Skin of body (tissue), 2 donors: ENCODE measurements around the gene GLP2R. TPM values are rescaled to one million over a fixed set of nuclear protein-coding genes. Genes with fewer than 3 reads are reported as not detected.
"Not testable (repeated sequence)": the region's sequence is repeated elsewhere in the genome, so short reads cannot be mapped to it uniquely, and the experiment has no call there.

Source experiments
- DNase-seq: peaks from one replicate; lab custom pipeline; 2025; lab: John Stamatoyannopoulos, UW
- total RNA-seq: library from RNA; depleted of rRNA; stranded (reverse); fragments of >200 nt; gene quantifications from one replicate; pipeline ENCODE4 v1.2.3, GENCODE V29; 2014

The GLP2R gene
- total RNA-seq, 1 donor from 2014 or later, result 0.30 TPM

DNA sequence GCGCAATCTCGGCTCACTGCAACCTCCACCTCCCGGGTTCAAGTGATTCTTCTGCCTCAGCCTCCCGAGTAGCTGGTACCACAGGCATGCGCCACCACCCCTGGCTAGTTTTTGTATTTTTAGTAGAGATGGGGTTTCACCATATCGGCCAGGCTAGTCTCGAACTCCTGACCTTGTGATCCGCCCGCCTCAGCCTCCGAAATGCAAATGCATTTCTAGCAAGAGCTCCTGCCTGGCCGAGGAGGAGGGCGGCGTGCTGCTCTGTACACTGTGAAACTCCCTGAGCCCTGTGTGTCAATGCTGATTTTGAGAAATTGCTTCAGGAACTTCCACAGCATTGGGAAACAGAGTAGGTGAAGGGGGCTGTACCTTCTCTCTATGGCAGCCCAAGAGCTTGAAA, 95.5 kb downstream of the GLP2R start:
- DNase-seq, result not testable (repeated sequence)

DNA sequence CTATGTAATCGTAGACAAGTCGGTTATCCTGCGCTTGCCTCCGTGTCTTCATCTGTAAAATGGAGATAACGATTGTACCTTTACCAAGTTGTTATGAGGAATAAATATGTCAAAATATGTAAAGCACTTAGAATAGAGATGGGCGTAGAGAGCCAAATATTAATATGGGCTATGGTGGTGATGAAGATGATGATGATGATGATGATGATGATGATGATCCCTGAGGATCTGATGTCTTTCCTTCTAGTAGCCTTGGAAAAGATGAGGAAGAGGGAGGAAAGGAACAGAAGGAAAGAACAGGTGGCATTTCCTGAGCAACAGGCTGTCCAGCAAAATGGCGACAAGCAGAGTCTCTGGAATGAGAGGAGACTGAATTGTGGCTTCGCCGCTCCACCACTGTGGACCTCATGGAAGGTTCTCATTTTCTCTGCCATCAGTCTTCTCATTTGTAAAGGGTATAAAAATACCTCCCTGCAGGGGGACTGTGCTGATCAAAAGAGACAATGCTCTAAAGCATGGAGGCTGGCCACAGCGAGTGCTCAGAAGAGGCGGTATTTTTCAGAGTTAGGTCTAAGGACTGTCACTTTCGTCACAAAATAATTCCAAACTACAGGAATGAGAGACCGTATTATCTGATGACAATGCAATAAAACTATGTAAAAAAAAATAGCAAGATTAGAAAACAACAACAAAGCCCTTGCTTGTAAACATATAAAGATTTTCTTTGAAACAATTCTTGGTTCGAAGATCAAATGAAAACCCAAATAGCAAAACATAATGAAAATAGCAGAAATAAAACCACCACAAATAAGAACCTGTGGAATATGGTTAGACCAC, 96.5 kb downstream of the GLP2R start:
- DNase-seq, result no peak

- DNase-seq, result peak; percentile 81
These were observed 99.0 kb downstream of the GLP2R start for GRCh38 chr17:9924735-9925191.

DNA sequence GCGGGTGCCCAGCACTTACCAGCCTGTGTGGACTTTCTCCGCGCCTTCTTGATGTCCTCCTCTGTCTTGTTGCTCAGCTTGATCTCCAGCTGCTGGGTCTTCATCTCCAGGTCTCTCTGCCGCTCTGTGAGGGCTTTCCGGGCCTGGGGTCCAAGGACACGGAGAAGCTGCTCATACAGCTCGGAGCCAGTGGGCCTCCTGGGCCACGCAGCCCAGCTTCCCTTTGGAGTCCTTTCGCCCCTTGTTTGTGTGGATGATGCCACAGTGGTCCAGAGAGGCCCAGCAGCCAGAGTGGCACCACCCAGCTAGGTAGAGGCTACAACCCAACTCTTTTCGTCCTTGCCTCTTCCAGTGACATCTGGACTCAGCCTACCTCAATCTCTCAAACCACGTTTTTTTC, 99.7 kb downstream of the GLP2R start:
- no peak for DNase-seq

GRCh38 chr17:9926150-9926804, 100.6 kb downstream of the GLP2R start:
- no peak for DNase-seq

- DNase-seq, result peak; percentile 77
These were observed 103.0 kb downstream of the GLP2R start for GRCh38 chr17:9928601-9929333.

- DNase-seq, result no peak
These were observed 104.1 kb downstream of the GLP2R start for GRCh38 chr17:9929871-9930270.

- DNase-seq, result peak; percentile 65
These were observed 105.5 kb downstream of the GLP2R start for GRCh38 chr17:9931144-9931741.

GRCh38 chr17:9932491-9932890, 106.8 kb downstream of the GLP2R start:
- DNase-seq, result no peak

DNA sequence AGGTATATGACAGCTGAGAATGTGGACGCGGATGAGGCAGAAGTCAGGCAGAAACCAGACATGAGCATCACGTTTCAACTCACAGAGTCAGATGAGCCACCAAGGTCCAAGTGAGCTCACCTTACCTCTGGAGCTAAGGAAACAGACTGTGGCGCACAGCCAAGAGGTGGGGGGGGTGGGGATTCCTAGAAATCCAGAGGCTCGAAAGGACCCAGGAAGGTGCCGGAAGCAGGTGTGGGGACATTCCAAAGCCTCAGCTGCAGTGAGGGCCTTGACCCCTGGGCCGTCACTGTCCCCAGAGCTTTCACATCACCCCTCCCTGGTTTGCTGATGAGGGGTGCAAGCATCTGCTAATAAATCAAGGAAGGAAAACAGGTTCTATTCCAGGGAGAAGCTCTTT, 108.6 kb downstream of the GLP2R start:
- no peak for DNase-seq

GRCh38 chr17:9935408-9935807, 109.7 kb downstream of the GLP2R start:
- no peak for DNase-seq

- DNase-seq, result no peak
These were observed 110.4 kb downstream of the GLP2R start for GRCh38 chr17:9936095-9936494.

GRCh38 chr17:9937241-9937761, 111.6 kb downstream of the GLP2R start:
- peak; percentile 72 for DNase-seq

- no peak for DNase-seq
These were observed 112.2 kb downstream of the GLP2R start for GRCh38 chr17:9937901-9938300.

DNA sequence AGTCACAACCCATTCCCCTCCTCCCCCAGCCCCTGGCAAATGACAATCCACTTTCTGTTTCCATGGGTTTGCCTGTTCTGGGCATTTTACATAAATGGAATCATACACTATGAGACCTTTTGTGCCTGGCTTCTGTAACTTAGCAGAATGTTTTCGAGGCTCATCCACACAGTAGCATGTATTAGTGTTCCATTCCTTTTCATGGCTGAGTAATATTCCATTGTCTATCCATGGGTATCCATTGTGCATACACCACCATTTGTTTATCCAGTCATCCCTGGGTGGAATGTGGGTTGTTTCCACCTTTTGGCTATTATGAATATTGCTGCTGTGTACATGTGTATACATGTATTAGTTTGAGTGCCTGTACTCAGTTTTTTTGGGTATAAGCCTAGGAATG, 113.0 kb downstream of the GLP2R start:
- no peak for DNase-seq

DNA sequence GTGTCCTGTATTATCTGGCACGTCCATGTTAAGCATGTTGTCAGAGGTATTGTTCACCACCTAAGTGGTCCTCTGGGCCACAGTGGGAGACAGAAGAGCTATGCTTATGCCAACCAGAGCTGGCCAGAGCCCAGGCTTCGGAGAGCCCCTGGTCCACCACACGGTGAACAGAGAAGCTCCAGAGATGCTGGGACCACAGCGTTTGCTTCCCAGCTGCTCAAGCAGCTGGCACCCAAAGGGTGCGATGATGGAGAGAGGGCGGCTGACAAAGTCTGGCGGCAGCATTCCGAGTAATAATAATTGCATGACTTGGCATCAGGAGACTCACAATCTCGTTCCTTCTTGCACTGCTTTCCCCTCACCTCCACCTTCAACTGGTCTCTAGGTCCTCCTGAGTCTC, 115.1 kb downstream of the GLP2R start:
- DNase-seq, result no peak

DNA sequence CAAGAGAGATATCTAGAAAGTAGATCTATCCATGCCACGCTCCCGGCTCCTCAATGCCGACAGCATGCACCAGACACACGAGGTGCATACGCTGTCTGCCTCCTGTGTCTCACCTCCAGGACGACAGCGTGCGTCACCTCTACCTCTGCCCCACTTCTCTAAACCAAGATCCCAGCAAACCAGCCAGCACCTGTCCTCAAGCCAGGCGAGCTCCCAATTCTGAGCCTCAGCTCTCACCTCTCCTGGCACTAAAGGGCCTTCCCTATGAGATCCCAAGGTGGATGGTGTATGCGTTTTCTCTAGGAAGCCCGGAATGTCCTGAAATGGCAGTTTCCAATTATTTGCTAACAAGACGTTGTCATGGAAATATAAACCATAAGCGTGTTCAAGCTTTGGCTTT, 115.6 kb downstream of the GLP2R start:
- no peak for DNase-seq
